ENCODE measurements around the gene RAE1.
"Not testable (repeated sequence)": the region's sequence is repeated elsewhere in the genome, so short reads cannot be mapped to it uniquely, and the experiment has no call there.

RAE1 gene

GRCh38 chr20:57417051-57417689, 66.1 kb downstream of the RAE1 start:
- DNase-seq: no peak

- no peak for DNase-seq
Observed at GRCh38 chr20:57417830-57418780, 67.0 kb downstream of the RAE1 start.

GRCh38 chr20:57419479-57419878, 68.4 kb downstream of the RAE1 start:
- not testable (repeated sequence) for DNase-seq

- no peak for DNase-seq
Observed at GRCh38 chr20:57420571-57421252, 69.7 kb downstream of the RAE1 start.

- DNase-seq: no peak
Observed at GRCh38 chr20:57421253-57422220, 70.5 kb downstream of the RAE1 start.

GRCh38 chr20:57422254-57422653, 71.2 kb downstream of the RAE1 start:
- no peak for DNase-seq

GRCh38 chr20:57425150-57426013, 74.3 kb downstream of the RAE1 start:
- DNase-seq: no peak

- no peak for DNase-seq
Observed at GRCh38 chr20:57426271-57426689, 75.2 kb downstream of the RAE1 start.

- no peak for DNase-seq
Observed at GRCh38 chr20:57426831-57427230, 75.8 kb downstream of the RAE1 start.

- no peak for DNase-seq
Observed at GRCh38 chr20:57428324-57429158, 77.5 kb downstream of the RAE1 start.
